Nephron progenitor cell (in vitro differentiated cells): Measurements from ENCODE around the gene TNNT3.
A peak's percentile ranks its signal among the peaks of the same experiment; 100 is the strongest.

Source experiments
- DNase-seq: peaks from one replicate; pipeline ENCODE4 v3.0.0; 2021
- H3K27ac Mint-ChIP-seq: 2 replicates; pipeline ENCODE4 v1.8.0; 2021; ENCODE audit warnings: mild to moderate bottlenecking, moderate library complexity, mixed read lengths
- H3K27me3 Mint-ChIP-seq: 2 replicates; pipeline ENCODE4 v1.8.0; 2021; ENCODE audit warnings: mild to moderate bottlenecking, low read depth, mixed read lengths; ENCODE audit not compliant: poor library complexity
- H3K36me3 Mint-ChIP-seq: 2 replicates; pipeline ENCODE4 v1.8.0; 2021; ENCODE audit warnings: low read depth, mixed read lengths
- H3K4me1 Mint-ChIP-seq: 2 replicates; pipeline ENCODE4 v1.8.0; 2021; ENCODE audit warnings: mixed read lengths
- H3K4me3 Mint-ChIP-seq: 2 replicates; pipeline ENCODE4 v1.8.0; 2021; ENCODE audit warnings: mild to moderate bottlenecking, moderate library complexity, mixed read lengths
- H3K9me3 Mint-ChIP-seq: 2 replicates; pipeline ENCODE4 v1.8.0; 2021; ENCODE audit warnings: mild to moderate bottlenecking, moderate library complexity, mixed read lengths
- CTCF ChIP-seq: fragments of 200-600 bp; sonication (generic); IDR thresholded peaks from 2 replicates; pipeline ENCODE4 v1.5.0; 2021; ENCODE audit warnings: antibody characterized with exemption

The TNNT3 gene

DNA sequence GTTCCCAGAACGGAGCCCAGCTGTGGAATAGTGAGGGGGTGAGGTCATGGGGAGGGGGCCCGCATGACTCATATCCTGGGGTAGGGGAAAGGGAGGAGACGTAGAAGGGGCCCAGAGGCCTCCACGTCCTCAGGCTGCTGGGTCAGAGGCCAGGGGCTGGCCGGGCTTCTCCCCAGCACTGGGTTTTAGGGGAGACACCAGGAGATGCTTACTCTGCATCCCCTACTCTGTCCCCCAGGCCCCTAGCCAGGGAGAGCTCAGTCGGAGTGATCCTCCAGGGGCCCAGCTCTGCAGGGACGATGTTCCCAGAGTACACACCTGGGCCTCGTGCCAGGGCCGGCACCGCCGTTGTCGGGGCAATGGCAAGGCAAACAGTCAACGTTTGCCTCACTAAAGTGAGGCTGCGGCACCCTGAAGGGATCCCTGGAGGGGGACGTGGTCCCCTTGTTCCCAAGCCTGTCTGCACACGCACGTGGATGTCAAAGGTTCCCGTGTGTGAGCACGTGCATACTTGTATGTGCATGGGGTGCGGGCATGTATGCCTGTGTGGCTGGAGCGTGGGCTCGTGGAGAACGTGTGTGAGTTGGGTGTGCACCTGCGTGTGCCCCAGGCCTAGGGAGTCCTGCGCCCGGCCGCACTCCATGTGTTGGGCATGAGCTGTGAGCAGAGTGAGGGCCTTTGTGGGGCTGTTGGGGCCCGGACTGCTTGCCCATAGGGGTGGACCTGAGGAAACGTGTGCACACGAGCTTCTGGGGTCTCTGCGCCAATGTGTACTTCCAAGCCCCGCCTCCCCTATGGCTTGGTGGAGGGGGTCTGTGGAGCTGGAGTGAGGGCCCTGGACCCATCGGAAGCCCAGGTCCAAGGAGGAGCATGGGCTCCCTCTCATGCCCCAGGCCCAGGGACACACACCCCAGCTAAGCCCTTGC, 42.0 kb upstream of the TNNT3 start:
- H3K4me3 Mint-ChIP-seq = no peak overlapping the region

GRCh38 chr11:1878137-1879031, 41.1 kb upstream of the TNNT3 start:
- Mint-ChIP-seq H3K9me3 (no peaks in the 10 kb centered on the region), H3K4me1 (peaks cover 24% of the 10 kb centered on the region), H3K4me3 (no peak overlapping the region), H3K36me3 (no peaks in the 10 kb centered on the region), H3K27me3 (peaks cover 5% of the 10 kb centered on the region), H3K27ac (no peak overlapping the region)
- TF ChIP-seq CTCF = no peak
- DNase-seq = no peak

More for the DNA sequence above, 42.0 kb upstream of the TNNT3 start:
- Mint-ChIP-seq H3K9me3 (no peaks in the 10 kb centered on the region), H3K27me3 (peaks cover 8% of the 10 kb centered on the region), H3K27ac (no peak overlapping the region), H3K36me3 (no peaks in the 10 kb centered on the region), H3K4me1 (peaks cover 33% of the 10 kb centered on the region)
- DNase-seq = no peak
- no peak for TF ChIP-seq CTCF

- Mint-ChIP-seq H3K4me1 (peaks cover 20% of the 10 kb centered on the region), H3K36me3 (no peaks in the 10 kb centered on the region), H3K4me3 (no peak overlapping the region), H3K27me3 (peaks cover 3% of the 10 kb centered on the region), H3K27ac (peak overlapping the region; percentile 75), H3K9me3 (no peaks in the 10 kb centered on the region)
- TF ChIP-seq CTCF = no peak
- no peak for DNase-seq
These were observed 40.1 kb upstream of the TNNT3 start for GRCh38 chr11:1879342-1879940.

- H3K27ac Mint-ChIP-seq = peak overlapping the region; percentile 75
- H3K4me3 Mint-ChIP-seq = no peak overlapping the region
- no peaks in the 10 kb centered on the region for H3K9me3 Mint-ChIP-seq
- H3K27me3 Mint-ChIP-seq = peaks cover 3% of the 10 kb centered on the region
- H3K36me3 Mint-ChIP-seq = no peaks in the 10 kb centered on the region
- no peak for TF ChIP-seq CTCF
- H3K4me1 Mint-ChIP-seq = peaks cover 19% of the 10 kb centered on the region
- DNase-seq = no peak
These were observed 39.4 kb upstream of the TNNT3 start for GRCh38 chr11:1879941-1880720.

DNA sequence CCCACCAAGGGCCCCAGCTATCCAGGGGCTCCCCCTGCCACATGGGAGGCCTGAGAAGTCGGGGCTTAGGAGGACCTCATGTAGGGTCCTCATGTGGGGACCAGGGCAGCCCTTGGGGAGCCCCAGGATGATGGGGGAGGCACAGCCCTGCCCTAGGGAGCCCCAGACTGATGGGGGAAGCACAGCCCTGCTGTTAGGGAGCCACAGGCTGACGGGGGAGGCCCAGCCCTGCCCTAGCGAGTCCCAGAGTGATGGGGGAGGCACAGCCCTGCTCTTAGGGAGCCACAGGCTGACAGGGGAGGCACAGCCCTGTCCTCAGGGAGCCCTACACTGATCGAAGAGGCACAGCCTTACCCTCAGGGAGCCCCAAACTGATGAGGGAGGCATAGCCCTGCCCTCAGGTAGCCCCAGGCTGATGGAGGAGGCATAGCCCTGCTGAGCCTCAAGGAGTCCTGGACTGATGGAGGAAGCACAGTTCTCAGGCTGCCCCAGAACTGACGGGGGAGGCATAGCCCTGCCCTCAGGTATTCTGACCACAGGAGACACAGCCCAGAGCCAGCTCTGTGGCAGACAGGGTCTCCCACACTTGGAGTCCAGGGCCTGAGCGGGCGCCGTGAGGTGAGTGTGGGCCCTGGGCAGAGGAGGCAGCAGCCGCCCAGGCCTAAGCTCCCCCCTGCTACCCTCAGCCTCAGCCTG, 38.6 kb upstream of the TNNT3 start:
- Mint-ChIP-seq H3K9me3 (no peaks in the 10 kb centered on the region), H3K36me3 (no peaks in the 10 kb centered on the region), H3K4me3 (no peak overlapping the region), H3K27ac (no peak overlapping the region), H3K4me1 (peaks cover 14% of the 10 kb centered on the region), H3K27me3 (peaks cover 3% of the 10 kb centered on the region)
- no peak for TF ChIP-seq CTCF
- DNase-seq = no peak
